ENCODE results near the gene TIMM50. TPM values are rescaled to one million over a fixed set of nuclear protein-coding genes. Genes with fewer than 3 reads are reported as not detected.
"Not testable (repeated sequence)": the region's sequence is repeated elsewhere in the genome, so short reads cannot be mapped to it uniquely, and the experiment has no call there.

Gene TIMM50
- 64.9 TPM for total RNA-seq

DNA sequence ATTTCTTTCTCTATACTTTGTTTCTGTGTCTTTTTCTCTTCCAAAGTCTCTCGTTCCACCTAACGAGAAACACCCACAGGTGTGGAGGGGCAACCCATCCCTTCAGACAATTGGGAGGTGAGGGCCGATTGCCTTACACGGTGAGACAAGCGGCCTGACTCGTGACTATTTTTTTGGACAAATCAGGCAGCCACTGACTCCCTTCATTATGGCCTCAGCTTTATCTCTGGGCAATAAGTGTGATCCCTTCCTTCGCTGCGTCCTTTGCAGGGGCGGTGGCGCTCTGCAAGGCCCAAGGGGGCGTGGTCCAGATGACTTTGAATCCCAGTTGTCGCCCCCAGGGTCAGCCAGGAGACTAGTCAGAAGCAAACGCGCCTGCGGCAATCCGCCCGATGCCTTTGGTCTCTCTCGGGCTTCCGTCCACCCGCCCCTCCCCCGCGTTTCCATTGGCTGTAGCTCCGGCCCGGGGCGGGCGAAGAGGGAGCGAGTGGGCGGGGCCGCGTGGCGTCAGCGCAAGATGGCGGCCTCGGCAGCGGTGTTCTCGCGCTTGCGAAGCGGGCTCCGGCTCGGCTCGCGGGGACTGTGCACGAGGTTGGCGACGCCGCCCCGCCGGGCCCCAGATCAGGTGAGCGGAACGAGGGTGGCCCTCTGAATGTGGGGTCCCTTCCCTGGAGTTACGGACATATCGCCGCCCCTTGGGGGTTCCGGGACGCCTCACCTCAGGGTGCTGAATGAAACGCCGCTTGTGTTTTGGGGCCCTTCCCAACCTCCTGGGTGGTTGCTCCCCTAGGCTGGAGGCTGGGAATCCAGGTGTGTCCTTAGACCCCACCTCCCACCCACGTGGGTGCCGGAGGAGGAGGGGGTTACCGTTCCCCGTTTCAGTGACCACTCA is at the start of gene TIMM50:
TSS of gene TIMM50 (plus strand) at position 502 of the 892 bp plus-strand sequence. CDS start at position 518, 16 bp downstream.
- peak; percentile 96 for DNase-seq (ENCODE audit: low spot score)

- no peak for DNase-seq (ENCODE audit: low spot score)
Measured at GRCh38 chr19:39432677-39433025, 48.0 kb upstream of the TIMM50 start.

GRCh38 chr19:39433480-39434079 is 47.1 kb upstream of the TIMM50 start:
- no peak for DNase-seq (ENCODE audit: low spot score)

DNA sequence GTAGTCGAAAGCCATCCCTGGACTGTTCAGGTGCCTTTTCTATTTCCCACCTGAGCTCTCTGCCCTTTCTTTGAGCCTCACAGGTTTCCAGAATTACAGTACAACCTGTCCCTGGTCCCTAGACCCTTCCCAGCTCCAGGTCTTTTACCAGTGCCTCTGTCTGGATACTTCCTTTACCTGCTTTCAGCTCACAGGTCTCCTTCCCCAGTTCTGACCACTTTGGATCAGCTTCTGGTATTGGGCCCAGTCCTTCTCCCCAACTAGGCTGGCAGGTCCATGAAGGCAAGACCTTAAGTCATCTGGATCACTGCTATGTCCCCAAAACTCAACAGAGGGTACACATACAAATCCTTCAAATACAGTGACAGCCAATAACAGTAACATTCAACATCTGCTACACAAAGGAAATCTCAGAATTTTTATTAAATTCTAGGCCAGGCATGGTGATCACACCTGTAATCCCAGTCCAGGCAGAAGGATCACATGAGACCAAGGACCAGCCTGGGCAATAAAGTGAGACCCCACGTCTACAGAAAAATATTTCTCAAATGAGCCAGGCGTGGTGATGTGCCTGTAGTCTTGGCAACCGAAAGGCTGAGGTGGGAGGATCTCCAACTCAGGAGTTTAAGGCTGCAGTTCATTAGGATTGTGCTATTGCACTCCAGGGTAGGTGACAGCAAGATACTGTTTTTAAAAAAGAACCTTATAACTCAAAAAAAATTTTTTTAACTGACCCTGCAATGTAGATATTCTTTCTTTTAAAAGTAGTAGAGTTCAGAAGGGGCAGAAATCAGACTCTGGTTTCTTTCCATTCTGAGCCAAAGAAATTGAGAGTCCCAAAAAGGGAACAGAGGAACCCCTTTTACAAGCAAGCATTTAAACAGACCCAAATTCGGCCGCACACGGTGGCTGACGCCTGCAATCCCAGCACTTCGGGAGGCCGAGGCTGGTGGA is 46.2 kb upstream of the TIMM50 start:
- no peak for DNase-seq (ENCODE audit: low spot score)

- DNase-seq (ENCODE audit: low spot score): peak; percentile 99
Measured at GRCh38 chr19:39435499-39436349, 44.9 kb upstream of the TIMM50 start, which contains the start of gene RPS16. Gene RPS16 (minus strand): TSS chr19:39435949. CDS start chr19:39435895, 54 bp downstream.

GRCh38 chr19:39436350-39436716 is 44.3 kb upstream of the TIMM50 start:
- no peak for DNase-seq (ENCODE audit: low spot score)

DNA sequence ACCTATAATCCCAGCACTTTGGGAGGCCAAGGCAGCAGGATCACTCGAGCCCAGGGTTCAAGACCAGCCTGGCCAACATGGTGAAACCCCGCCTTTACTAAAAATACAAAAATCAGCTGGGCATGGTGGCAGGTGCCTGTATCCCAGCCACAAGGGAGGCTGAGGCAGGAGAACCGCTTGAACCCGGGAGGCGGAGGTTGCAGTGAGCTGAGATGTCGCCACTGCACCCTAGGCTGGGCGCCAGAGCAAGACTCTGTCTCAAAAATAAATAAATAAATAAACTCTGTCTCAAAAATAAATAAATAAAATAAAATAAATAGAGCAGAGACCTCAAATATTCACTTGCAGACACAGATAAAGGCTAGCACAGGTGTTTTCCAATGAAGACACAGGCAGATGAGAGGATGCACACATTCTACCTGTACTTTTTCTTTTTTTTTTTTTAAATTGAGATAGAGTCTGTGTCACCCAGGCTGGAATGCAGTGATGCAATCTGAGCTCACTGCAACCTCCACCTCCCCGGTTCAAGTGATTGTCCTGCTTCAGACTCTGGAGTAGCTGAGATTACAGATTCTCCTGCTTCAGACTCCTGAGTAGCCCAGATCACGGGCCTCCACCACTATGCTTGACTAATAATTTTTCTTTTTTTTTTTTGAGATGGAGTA is 42.2 kb upstream of the TIMM50 start:
- DNase-seq (ENCODE audit: low spot score): no peak

DNA sequence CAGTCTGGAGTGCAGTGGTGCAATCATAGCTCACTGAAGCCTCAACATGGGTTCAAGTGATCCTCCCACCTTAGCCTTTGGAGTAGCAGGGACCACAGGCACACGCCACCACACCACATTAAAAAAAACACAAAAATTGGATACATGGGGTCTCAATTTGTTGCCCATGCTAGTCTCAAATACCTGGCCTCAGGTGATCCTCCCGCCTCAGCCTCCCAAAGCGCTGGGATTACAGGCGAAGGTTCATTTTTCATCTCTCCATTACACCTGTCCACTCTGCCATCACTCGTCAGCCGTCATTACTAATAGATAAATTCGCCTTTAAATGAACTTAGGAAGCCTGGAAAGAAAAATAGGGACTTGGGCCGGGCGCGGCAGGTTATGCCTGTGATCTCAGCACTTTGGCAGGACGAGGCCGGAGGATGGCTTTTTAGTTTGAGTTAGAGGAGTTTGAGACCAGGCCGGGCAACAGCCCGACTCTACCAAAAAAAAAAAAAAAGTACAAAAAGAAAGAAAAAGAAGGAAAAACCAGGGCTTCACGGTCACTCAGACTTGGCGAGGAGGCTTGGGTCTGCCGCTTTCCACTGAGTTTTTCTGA is 35.9 kb upstream of the TIMM50 start:
- DNase-seq (ENCODE audit: low spot score): no peak

DNA sequence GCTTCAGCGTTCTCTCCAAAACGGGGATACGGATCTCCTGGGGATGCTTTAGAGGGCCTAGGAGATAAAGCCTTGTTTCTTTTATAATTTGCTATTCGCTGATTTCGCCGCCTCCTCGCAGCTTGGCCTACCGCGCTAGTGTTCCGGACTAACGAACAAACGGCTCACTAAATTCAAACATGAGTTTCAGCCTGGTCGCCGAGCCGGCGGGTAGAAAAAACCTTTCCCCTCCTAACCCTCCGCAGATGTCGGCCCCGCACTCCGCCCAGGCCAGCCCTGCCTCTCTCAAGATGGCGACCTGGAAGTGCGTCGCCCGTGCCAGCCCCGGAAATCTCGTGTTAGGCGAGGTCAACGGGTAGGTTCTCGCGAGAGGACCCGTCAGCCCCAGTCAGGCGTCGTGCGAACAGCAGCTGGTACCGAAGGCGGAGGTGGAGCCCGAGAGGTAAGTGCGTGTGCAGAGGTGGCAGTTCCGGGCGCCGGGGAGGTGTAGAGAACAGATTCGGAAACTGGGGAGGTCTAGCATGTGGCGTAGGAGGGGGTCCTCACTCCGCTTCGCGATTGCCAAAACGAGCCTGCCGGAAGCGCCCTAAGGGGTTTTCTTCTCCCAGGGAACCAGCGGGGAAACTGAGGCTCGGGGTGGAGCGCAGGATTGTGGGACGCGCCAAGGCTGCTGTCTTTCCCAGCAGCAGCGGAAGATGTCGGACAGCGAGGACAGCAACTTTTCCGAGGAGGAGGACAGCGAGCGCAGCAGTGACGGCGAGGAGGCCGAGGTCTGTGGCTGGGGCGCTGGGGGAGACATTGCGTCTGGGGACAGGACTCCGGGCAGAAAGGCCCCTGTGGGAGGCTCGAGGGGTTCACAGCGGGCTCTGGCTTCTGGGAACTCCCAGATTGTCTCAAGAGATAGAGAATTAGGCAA is 35.2 kb upstream of the TIMM50 start, which contains the start of gene SUPT5H:
TSS of gene SUPT5H (plus strand) at position 387 of the 916 bp plus-strand sequence. CDS start at position 696, 309 bp downstream.
- peak; percentile 98 for DNase-seq (ENCODE audit: low spot score)

GRCh38 chr19:39446365-39447084 is 34.1 kb upstream of the TIMM50 start:
- no peak for DNase-seq (ENCODE audit: low spot score)

DNA sequence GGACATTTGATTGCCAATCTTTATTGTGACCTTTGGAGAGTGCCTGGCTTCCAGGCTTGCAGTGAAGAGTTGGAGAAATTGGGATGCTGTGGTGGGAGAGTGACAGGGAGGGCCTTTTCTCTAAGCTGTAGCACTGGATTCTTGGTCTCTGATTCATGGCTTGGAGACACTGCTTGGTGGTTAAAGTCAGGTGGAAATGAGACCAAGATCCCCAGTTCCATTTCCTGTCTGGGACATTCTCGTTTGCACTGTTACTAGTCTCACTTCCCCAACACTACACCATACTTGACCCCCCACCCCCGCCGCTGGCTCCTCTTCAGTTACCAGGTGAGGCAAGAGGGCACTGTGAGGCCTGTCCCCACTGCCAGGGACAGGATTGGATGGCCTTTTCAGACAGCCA is 32.4 kb upstream of the TIMM50 start:
- no peak for DNase-seq (ENCODE audit: low spot score)

DNA sequence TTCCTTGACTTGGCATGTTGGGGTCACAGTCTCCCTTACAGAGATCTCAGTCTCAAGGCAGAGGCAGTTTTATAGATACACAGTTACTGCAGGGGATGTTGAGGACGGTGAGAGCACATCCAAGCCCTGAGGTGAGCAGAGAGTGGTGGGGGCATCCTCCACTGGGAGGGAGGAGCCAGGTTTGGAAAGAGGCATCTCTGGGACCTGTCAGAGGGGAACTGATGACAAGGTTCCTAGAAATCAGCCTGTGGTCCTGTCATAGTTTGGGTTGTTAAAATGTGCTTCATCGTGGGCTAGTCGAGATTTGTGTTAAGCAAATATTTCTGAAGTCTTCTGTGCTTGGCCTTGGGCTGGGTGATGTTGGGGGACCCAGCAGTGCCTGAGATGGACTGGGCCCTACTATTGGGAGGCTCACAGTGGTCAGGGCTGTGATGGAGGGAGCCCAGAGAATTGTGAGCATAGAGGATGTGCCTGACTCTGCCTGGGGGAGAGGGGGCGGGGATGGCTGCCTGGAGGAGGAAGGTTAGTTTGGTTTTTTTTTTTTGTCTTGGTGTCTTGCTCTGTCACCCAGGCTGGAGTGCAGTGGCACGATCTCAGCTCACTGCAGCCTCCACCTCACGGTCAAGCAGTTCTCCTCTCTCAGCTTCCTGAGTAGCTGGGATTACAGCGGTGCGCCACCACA is 31.4 kb upstream of the TIMM50 start:
- no peak for DNase-seq (ENCODE audit: low spot score)

DNA sequence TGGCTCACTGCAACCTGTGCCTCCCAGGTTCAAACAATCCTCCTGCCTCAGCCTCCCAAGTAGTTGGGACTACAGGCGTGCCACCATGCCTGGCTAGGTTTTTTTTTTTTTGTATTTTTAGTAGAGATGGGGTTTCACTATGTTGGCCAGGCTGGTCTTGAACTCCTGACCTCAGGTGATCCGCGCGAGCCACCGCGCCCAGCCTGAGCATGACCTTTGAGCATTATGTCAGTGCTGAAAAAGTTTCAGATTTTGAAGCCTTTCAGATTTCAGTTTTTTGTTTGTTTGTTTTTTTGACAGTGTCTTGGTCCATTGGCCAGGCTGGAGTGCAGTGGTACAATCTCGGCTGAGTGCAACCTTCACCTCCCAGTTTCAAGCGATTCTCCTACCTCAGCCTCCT is 29.4 kb upstream of the TIMM50 start:
- DNase-seq (ENCODE audit: low spot score): not testable (repeated sequence)

DNA sequence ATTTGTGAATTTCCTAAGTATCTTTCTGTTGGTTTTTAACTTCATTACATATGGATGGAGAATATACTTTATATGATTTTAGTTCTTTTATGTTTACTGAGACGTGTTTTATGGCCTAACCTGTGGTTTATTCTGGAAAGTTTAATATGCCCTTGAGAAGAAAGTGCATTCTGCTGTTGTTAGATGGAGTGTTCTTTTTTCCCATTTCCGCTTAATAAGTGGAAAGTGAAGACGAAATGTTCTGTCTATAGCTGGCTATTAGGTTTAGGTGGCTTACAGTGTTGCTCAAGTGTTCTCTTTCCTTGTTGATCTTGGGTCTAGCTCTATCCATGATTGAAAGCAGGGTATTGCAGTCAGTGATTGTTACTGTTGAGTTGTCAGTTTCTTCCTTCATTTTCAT is 17.2 kb upstream of the TIMM50 start:
- no peak for DNase-seq (ENCODE audit: low spot score)

DNA sequence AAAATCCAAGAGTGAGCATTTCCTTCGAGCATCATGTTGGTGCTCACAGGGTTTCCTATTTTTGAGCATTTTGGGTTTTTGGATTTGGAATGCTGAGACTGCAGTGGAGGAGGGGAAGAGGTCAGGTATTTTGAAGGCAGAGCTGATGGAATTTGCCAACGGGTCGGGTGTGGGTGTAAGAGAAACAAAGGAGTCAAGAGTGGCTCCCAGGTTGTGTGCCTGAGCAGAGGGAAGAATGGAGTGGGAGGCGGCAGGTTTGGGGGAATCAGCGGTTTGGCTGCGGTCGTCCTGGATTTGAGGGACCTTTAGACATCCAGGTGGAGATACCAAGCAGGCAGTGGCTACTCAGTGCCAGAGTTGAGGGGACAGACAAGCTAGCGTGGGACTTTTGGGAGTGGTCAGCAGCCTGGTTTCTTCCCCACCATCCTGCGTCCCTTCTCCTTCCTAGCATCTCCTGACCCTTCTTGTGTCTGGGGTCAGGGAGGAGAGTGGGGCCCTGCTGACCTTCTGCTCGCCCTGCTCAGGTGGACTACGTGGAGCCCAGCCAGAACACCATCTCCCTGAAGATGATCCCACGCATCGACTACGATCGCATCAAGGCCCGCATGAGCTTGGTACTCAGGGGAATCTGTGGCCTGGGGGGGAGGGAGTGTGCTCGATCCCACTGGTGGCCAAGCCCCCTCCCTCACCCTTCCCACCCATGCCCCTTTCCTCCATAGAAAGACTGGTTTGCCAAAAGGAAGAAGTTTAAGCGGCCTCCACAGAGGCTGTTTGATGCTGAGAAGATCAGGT is 14.5 kb upstream of the TIMM50 start:
- DNase-seq (ENCODE audit: low spot score): no peak

- no peak for DNase-seq (ENCODE audit: low spot score)
Measured at GRCh38 chr19:39467941-39468340, 12.7 kb upstream of the TIMM50 start.

- DNase-seq (ENCODE audit: low spot score): no peak
Measured at GRCh38 chr19:39469036-39469435, 11.6 kb upstream of the TIMM50 start.
